ENCODE measurements around the gene RGS6. TPM values are rescaled to one million over a fixed set of nuclear protein-coding genes. Genes with fewer than 3 reads are reported as not detected.

RGS6 gene
- total RNA-seq, 4 donors from 2014 or later, result 0.84 to 3.0 (median 1.7) TPM; not detected in 1

DNA sequence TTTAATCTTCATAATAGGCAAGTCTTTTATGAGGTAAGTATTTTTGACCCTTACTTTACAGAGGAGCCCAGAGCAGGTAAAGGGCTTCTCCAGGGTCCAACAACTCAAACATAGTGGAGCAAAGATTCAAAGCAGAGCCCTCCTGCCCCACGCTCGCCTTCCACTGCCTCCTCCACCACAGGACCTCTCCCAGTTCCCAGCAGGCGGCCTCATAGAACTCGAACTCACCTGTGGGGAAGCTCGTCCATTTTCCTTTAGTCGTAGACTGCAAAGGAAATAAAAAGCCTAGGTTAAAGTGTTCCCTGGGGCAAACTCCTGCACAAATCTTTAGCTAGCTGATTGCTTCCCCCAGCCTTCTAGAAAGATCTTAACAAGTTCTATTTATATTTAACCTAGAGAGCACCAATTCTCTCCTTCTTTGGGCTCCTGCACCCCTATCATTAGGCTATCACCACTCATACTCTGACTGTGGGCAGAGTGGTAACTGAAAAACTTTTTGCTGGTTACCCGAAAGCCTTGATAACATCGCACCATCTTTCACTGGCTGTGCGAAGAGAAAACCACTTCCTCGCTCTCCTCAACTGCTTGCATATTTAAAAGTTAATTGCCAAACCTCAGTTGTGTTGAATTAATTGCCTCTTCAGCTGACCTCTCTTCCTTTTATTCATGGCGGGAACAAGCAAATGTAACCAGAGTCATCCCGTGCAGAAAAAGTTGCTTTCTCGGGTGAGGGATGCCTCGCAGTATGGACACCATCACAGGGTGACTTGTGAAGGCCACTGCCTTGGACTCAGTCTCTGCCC is 662.1 kb downstream of the RGS6 start:
- peak in 1 of 2 donors; percentile 42 for DNase-seq (ENCODE audit: low spot score in 2 of 2)
- 76 to 80% methylated on average over 14 of the region's 14 CpGs for WGBS, 2 donors
- no peak overlapping the region for H3K4me3 ChIP-seq (ENCODE audit: low read depth, poor library complexity, severe bottlenecking)
- intact Hi-C loops (cut with DNase I; ENCODE audit: low total_unique reads), result loop anchor here (5.0 kb wide), 1 partner anchor 583 kb away; no protein-coding TSS in a partner anchor
- no peak for TF ChIP-seq POLR2A (IDR thresholded peaks at IDR 0.05)

GRCh38 chr14:72595152-72595862 is 663.1 kb downstream of the RGS6 start:
- no peak for DNase-seq (ENCODE audit: low spot score in 2 of 2)
- intact Hi-C loops (cut with DNase I; ENCODE audit: low total_unique reads), result no loop called here
- no peak overlapping the region for H3K4me3 ChIP-seq (ENCODE audit: low read depth, poor library complexity, severe bottlenecking)
- no peak for TF ChIP-seq POLR2A (IDR thresholded peaks at IDR 0.05)
- TF ChIP-seq, protein P1, sequence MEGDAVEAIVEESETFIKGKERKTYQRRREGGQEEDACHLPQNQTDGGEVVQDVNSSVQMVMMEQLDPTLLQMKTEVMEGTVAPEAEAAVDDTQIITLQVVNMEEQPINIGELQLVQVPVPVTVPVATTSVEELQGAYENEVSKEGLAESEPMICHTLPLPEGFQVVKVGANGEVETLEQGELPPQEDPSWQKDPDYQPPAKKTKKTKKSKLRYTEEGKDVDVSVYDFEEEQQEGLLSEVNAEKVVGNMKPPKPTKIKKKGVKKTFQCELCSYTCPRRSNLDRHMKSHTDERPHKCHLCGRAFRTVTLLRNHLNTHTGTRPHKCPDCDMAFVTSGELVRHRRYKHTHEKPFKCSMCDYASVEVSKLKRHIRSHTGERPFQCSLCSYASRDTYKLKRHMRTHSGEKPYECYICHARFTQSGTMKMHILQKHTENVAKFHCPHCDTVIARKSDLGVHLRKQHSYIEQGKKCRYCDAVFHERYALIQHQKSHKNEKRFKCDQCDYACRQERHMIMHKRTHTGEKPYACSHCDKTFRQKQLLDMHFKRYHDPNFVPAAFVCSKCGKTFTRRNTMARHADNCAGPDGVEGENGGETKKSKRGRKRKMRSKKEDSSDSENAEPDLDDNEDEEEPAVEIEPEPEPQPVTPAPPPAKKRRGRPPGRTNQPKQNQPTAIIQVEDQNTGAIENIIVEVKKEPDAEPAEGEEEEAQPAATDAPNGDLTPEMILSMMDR (IDR thresholded peaks at IDR 0.05), result no peak
- 88 to 90% methylated on average over 8 of the region's 8 CpGs for WGBS, 2 donors

GRCh38 chr14:72597252-72598233 is 665.3 kb downstream of the RGS6 start:
- DNase-seq (ENCODE audit: low spot score in 2 of 2), result no peak
- TF ChIP-seq, protein P1 (IDR thresholded peaks at IDR 0.05), result no peak
- TF ChIP-seq POLR2A (IDR thresholded peaks at IDR 0.05), result no peak
- H3K4me3 ChIP-seq (ENCODE audit: low read depth, poor library complexity, severe bottlenecking), result no peak overlapping the region
- intact Hi-C loops (cut with DNase I; ENCODE audit: low total_unique reads), result no loop called here
- WGBS, 2 donors, result 46 to 57% methylated on average over 16 of the region's 16 CpGs

- 92 to 100% methylated on average over 2 to 5 of the region's 5 CpGs for WGBS, 2 donors
- intact Hi-C loops (cut with DNase I; ENCODE audit: low total_unique reads), result no loop called here
- TF ChIP-seq POLR2A (IDR thresholded peaks at IDR 0.05), result no peak
- TF ChIP-seq, protein P1 (IDR thresholded peaks at IDR 0.05), result no peak
- no peak overlapping the region for H3K4me3 ChIP-seq (ENCODE audit: low read depth, poor library complexity, severe bottlenecking)
- no peak for DNase-seq (ENCODE audit: low spot score in 2 of 2)
Measured at GRCh38 chr14:72598306-72598705, 666.1 kb downstream of the RGS6 start.

GRCh38 chr14:72599579-72600470 is 667.6 kb downstream of the RGS6 start:
- intact Hi-C loops (cut with DNase I; ENCODE audit: low total_unique reads), result no loop called here
- no peak for DNase-seq (ENCODE audit: low spot score in 2 of 2)
- 61 to 63% methylated on average over 16 of the region's 16 CpGs for WGBS, 2 donors

More at GRCh38 chr14:72599579-72600470, 667.6 kb downstream of the RGS6 start:
- H3K4me3 ChIP-seq (ENCODE audit: low read depth, poor library complexity, severe bottlenecking), result no peak overlapping the region
- TF ChIP-seq, protein P1 (IDR thresholded peaks at IDR 0.05), result no peak
- TF ChIP-seq POLR2A (IDR thresholded peaks at IDR 0.05), result no peak
